22Rv1 (cell line): Measurements from ENCODE around the gene TSHZ1.

Experiments used
- ZFX ChIP-seq: fragments of 450-650 bp; IDR thresholded peaks from 2 replicates; pipeline ENCODE4 v1.6.1; 2017; ENCODE audit warnings: antibody characterized with exemption, borderline replicate concordance
- TF ChIP-seq, protein P1 (sequence below): fragments of 450-650 bp; IDR thresholded peaks from 2 replicates; pipeline ENCODE4 v1.5.1; 2017; ENCODE audit warnings: mild to moderate bottlenecking

DNA sequence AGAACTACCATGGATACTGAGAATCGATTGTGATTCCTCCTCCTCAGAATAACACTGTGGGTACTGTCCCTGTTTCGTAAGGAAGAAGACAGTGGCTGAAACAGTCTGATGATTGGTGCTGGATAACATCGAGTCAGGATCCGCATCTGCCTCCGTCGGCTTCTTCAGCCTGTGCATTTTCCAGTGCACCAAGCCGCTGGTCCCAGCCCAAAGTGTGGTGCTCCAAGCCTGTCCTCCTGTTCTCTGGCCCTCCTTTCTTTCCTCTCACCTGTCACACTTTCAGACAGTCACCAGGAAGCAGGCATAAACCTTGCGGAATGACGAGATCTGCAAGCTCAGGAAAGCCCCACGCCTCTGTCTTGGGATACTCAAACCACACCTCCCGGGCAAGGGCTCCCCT is 32.2 kb upstream of the TSHZ1 start:
- TF ChIP-seq, protein P1, sequence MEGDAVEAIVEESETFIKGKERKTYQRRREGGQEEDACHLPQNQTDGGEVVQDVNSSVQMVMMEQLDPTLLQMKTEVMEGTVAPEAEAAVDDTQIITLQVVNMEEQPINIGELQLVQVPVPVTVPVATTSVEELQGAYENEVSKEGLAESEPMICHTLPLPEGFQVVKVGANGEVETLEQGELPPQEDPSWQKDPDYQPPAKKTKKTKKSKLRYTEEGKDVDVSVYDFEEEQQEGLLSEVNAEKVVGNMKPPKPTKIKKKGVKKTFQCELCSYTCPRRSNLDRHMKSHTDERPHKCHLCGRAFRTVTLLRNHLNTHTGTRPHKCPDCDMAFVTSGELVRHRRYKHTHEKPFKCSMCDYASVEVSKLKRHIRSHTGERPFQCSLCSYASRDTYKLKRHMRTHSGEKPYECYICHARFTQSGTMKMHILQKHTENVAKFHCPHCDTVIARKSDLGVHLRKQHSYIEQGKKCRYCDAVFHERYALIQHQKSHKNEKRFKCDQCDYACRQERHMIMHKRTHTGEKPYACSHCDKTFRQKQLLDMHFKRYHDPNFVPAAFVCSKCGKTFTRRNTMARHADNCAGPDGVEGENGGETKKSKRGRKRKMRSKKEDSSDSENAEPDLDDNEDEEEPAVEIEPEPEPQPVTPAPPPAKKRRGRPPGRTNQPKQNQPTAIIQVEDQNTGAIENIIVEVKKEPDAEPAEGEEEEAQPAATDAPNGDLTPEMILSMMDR = no peak
- no peak for TF ChIP-seq ZFX
